NT2/D1 (cell line): ENCODE measurements around the gene WDR20.

ENCODE experiments used
- SUZ12 ChIP-seq: IDR thresholded peaks from 2 replicates; pipeline ENCODE4 v1.6.1; 2011; ENCODE audit not compliant: insufficient read length, insufficient read depth; ENCODE audit errors: extremely low read depth
- YY1 ChIP-seq: IDR thresholded peaks from 2 replicates; pipeline ENCODE4 v1.6.1; 2011; ENCODE audit not compliant: insufficient read length, insufficient read depth
- ZNF274 ChIP-seq: IDR thresholded peaks from 2 replicates; pipeline ENCODE4 v1.6.1; 2011; ENCODE audit warnings: mild to moderate bottlenecking, low read depth, low read length

DNA sequence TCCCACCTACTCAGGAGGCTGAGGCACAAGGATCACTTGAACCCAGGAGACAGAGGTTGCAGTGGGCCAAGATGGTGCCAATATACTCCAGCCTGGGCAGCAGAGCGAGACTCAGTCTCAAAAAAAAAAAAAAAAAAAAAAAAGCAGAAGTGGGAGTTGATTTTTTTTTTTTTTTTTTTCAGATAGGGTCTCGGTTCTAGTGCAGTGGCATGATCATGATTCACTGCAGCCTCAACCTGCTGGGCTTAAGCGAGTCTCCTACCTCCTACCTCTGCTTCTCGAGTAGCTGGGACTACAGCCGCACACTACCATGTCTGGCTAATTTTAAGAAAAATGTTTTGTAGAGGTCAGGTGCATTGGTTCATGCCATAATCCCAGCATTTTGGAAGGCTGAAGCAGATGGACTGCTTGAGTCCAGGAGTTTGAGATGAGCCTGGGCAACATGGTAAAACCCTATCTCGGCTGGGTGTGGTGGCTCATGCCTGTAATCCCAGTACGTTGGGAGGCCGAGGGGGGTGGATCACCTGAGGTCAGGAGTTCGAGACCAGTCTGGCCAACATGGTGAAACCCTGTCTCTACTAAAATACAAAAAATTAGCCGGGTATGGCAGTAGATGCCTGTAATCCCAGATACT lies 36.5 kb upstream of the WDR20 start:
- TF ChIP-seq YY1 (no peak), ZNF274 (no peak), SUZ12 (no peak)
